ENCODE data around the gene REV1. TPM values are rescaled to one million over a fixed set of nuclear protein-coding genes. Genes with fewer than 3 reads are reported as not detected.
"Not testable (repeated sequence)": the region's sequence is repeated elsewhere in the genome, so short reads cannot be mapped to it uniquely, and the experiment has no call there.

REV1 gene
- total and polyA plus RNA-seq, 2 of the 13 experiments (the other 11 are each of a cell fraction or from before 2014, with no cell fraction given): 49.1 to 71.8 TPM

GRCh38 chr2:99373144-99373543 is 116.7 kb downstream of the REV1 start:
- no peak for DNase-seq (ENCODE audit: low spot score)
- FAIRE-seq: no peak
- in situ Hi-C loops (cut with HindIII; ENCODE audit: extremely low pct_ligation_motif_present, low pct_unique_long_range_greater_than_20kb) (no loop called here), intact Hi-C loops (cut with micrococcal nuclease; ENCODE audit: unreplicated experiment) (loop anchor here (5.0 kb wide), 1 partner anchor 36 kb away; the partner anchor contains the start of genes EIF5B and TXNDC9)
- BruUV-seq (replicated peaks): no TSS peak
- 99% methylated on average over 4 of the region's 4 CpGs for WGBS (ENCODE audit: low lambda C conversion rate)
- no peaks in the 10 kb centered on the region for H3K27me3 ChIP-seq (ENCODE audit: control insufficient read depth in 1 of 2, insufficient read depth in 2 of 2, low read length in 2 of 2)
- H3K4me3 ChIP-seq (replicated peaks in 1 of 3; ENCODE audit: insufficient read depth in 1 of 3, low read depth in 2 of 3, low read length in 3 of 3): no peak overlapping the region
- H3K36me3 ChIP-seq (replicated peaks in 1 of 2; ENCODE audit: control insufficient read depth in 1 of 2, insufficient read depth in 2 of 2, low read length in 2 of 2): peaks cover 17 to 79% of the 10 kb centered on the region in 2 experiments
- H3K4me1 ChIP-seq (ENCODE audit: insufficient read depth, low read length): no peaks in the 10 kb centered on the region
- no peaks in the 10 kb centered on the region for H3K79me2 ChIP-seq (ENCODE audit: insufficient read depth, low read length)
- H2AFZ ChIP-seq (ENCODE audit: low read length): no peak overlapping the region
- no peak overlapping the region for H3K4me2 ChIP-seq (ENCODE audit: low read depth, low read length)
- no peaks in the 10 kb centered on the region for H4K20me1 ChIP-seq (ENCODE audit: insufficient read depth, low read length)
- no peak for ATAC-seq
- no peak overlapping the region for H3K27ac ChIP-seq (ENCODE audit: extremely low read length, insufficient read depth, low read length)
- H3K9ac ChIP-seq (ENCODE audit: insufficient read depth, low read depth, low read length): no peak overlapping the region
- CTCF ChIA-PET (ENCODE audit: low intra/inter-chr PET ratio, low total read pairs): no interaction called here
- H3K9me3 ChIP-seq (ENCODE audit: low read length): no peaks in the 10 kb centered on the region
- POLR2A ChIA-PET: no interaction called here
- TF ChIP-seq KLF13 (CRISPR knock-in tag; IDR thresholded peaks at IDR 0.05): no peak
- TF ChIP-seq PHF21A (CRISPR knock-in tag; IDR thresholded peaks at IDR 0.05): no peak
- TF ChIP-seq RFX5 (IDR thresholded peaks at IDR 0.05; ENCODE audit: low read depth, low read length): no peak
- TF ChIP-seq MYPOP (CRISPR knock-in tag; IDR thresholded peaks at IDR 0.05): no peak
- TF ChIP-seq ARNTL (CRISPR knock-in tag; IDR thresholded peaks at IDR 0.05): no peak
- peak; percentile 24 for TF ChIP-seq RBM22 (optimal IDR thresholded peaks at IDR 0.05; ENCODE audit: low read length)
- peak; percentile 93; the same call in 1 of the 2 replicates for TF ChIP-seq ZNF564 (CRISPR knock-in tag; IDR thresholded peaks at IDR 0.05)

- BruUV-seq (replicated peaks); H3K4me2 ChIP-seq (ENCODE audit: low read depth, low read length); in situ Hi-C loops (cut with HindIII; ENCODE audit: extremely low pct_ligation_motif_present, low pct_unique_long_range_greater_than_20kb); H3K27ac ChIP-seq (ENCODE audit: extremely low read length, insufficient read depth, low read length); intact Hi-C loops (cut with micrococcal nuclease; ENCODE audit: unreplicated experiment); H3K4me3 ChIP-seq (replicated peaks in 1 of 3; ENCODE audit: insufficient read depth in 1 of 3, low read depth in 2 of 3, low read length in 3 of 3); CTCF ChIA-PET (ENCODE audit: low intra/inter-chr PET ratio, low total read pairs); H4K20me1 ChIP-seq (ENCODE audit: insufficient read depth, low read length); FAIRE-seq; DNase-seq (ENCODE audit: low spot score); H3K9me3 ChIP-seq (ENCODE audit: low read length); H2AFZ ChIP-seq (ENCODE audit: low read length); H3K4me1 ChIP-seq (ENCODE audit: insufficient read depth, low read length); ATAC-seq; H3K79me2 ChIP-seq (ENCODE audit: insufficient read depth, low read length); H3K9ac ChIP-seq (ENCODE audit: insufficient read depth, low read depth, low read length); H3K27me3 ChIP-seq (ENCODE audit: control insufficient read depth in 1 of 2, insufficient read depth in 2 of 2, low read length in 2 of 2); POLR2A ChIA-PET: not testable (repeated sequence)
- H3K36me3 ChIP-seq (replicated peaks in 1 of 2; ENCODE audit: control insufficient read depth in 1 of 2, insufficient read depth in 2 of 2, low read length in 2 of 2): peaks cover 21 to 88% of the 10 kb centered on the region in 2 experiments
- WGBS (ENCODE audit: low lambda C conversion rate): 96% methylated on average over 5 of the region's 5 CpGs
These were observed 121.0 kb downstream of the REV1 start for GRCh38 chr2:99368854-99369253.
